ENCODE results near the gene BZW1.
A peak's percentile ranks its signal among the peaks of the same experiment; 100 is the strongest.

The BZW1 gene

DNA sequence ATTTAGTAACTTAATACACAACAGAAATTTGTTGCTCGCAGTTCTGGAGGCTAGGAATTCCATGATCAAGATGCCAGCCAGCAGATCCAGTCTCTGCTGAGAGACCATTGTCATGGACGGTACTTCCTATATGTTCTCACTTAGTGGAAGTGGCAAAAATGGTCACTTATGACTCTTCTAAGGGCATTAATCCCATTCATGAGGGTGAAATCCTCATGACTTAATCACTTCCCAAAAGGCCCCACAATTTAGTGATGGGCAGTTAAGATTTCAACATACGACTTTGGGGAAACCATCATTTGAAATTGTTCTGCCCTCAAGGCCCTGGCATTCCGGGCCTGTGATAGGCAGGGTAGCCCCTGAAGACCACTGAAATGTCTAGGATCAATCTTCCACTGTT lies 23.0 kb downstream of the BZW1 start:
- DNase-seq (ENCODE audit: low read depth in 2 of 2), result no peak

DNA sequence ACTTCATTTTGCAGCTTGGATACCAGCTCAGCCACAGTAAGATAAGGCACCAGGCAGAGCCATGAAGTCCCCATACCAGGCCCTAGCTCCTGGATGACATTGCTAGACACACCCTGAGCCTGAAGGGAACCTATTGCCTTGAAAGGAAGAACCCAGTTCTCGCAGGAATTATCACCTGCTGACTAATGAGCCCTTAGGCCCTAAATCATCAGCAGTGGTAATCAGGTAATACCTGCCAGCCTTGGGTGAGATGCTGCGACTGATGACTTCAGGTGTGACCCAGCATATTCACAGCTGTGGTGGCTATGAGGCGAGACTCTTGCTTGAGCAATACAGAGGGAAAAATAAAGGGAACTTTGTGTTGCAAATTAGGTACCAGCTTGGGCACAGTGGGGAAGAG lies 27.8 kb downstream of the BZW1 start:
- DNase-seq (ENCODE audit: low read depth in 2 of 2), result no peak

DNA sequence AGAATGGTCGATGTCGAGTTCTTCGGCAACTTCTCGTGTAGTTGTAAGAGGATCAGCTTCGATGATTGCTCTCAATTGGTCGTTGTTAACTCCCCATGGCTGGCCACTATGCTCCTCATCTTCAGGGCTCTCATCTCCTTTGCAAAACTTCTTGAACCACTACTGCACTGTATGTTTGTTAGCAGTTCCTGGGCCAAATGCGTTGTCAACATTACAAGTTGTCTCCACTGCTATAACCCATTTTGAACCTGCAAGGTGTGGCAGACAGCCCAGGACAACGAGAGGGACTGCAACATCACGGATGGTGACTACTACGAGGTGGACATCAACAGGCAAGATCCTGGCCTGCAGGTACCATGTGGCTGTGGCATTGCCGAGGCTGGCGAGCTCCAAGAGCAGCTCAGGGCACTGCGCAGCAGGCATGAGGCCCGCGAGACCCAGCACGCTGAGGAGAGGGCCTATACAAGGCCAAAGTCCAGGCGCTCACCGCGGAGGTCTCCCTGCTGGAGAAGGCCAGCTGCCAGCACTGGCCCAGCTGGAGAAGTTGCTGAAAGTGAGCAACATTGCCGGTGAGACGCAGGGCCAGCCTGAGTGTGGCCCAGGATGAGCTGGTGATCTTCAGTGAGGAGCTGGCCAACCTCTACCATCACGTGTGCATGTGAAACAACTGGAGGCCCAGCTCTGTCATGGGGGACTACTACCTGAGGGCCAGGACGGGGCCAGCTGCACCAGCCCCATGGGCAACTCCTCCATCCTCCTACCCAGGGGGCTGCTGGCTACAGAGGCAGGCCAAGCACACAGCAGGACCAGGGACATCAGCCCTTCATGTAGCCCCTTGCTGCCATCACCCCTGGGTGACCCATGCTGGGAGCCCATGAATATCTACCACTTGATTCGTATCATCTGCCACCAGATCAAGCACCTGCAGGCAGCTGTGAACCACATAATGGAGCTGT lies 32.6 kb downstream of the BZW1 start:
- no peak for DNase-seq (ENCODE audit: low read depth in 2 of 2)

DNA sequence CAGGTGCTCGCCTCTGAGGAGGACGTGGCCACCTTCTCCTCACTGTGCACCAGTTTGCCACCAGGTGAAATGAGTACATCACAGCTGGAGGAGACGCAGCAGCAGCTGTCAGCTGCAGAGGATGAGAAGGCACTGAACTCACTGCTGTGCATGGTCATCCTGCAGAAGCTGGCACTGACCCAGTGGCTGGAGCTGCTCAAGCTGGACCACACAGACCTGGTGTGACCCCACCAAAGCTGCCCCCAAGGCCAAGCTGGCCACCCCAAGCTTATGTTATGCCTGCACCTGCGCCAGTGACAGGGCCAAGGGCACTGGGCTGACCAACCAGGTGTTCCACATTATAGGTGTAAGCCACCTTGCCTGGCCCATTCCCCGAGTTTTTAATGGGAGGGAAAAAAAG lies 33.5 kb downstream of the BZW1 start:
- DNase-seq (ENCODE audit: low read depth in 2 of 2), result no peak

DNA sequence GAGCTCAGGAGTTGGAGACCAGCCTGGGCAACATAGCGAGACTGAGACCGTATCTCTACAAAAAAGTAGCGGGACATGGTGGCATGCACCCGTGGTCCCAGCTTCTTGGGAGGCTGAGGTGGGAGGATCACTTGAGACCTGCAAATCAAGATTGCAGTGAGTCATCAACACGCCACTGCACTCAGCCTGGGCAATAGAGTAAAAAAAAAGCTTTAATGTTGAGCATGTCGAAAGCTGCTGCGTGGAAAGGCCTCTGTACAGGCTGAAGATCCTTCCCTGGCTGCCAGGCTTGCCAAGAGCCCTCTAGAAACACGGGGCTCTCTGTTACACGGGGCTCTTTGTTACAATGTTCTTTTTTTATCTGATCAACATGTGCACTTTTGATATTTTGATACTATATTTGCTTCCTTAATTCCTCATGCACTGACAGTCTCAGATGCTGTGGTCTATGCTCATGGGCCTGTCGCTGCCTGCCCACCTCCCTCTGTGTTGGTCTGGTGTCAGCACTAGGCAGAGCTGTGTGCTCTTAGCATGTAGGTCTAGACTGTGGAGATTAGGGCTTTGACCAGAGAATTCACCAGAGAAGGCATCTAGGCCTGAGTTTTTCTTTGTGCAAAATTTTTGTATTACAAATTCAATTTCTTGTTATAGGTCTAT lies 34.1 kb downstream of the BZW1 start:
- DNase-seq (ENCODE audit: low read depth in 2 of 2), result no peak

DNA sequence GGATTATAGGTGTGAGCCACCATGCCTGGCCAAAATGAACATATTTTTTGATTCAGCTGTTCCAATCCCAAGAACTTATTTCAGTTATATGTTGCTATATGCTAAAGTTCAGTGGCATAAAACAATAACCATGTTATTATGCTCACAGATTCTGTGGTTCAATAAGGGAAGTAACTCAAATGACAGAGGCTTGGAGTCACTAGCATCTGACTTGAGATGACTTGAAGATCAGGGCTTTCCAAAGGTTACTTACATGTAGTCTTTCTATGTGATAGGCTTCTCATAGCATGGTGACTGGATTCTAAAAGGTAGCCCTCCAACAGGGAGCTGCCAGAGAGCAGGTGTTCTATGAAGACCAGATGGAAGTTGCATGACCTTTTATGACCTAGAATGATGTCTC lies 35.6 kb downstream of the BZW1 start:
- no peak for DNase-seq (ENCODE audit: low read depth in 2 of 2)

DNA sequence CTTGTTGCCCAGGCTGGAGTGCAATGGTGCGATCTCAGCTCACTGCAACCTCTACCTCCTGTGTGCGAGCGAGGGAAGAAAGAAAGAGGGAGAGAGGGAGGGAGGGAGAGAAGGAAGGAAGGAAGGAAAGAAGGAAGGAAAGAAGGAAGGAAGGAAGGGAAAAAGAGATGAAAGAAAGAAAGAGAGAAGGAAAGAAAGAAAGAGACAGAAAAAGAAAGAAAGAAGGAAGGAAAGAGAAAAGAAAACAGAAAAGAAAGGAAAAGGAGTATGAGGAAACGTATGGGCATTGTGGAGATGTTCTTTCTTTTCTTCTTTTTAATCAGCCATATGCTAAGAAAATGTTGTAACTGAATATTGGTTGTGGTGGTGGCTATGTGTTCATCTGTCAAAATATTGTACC lies 36.2 kb downstream of the BZW1 start:
- no peak for DNase-seq (ENCODE audit: low read depth in 2 of 2)

DNA sequence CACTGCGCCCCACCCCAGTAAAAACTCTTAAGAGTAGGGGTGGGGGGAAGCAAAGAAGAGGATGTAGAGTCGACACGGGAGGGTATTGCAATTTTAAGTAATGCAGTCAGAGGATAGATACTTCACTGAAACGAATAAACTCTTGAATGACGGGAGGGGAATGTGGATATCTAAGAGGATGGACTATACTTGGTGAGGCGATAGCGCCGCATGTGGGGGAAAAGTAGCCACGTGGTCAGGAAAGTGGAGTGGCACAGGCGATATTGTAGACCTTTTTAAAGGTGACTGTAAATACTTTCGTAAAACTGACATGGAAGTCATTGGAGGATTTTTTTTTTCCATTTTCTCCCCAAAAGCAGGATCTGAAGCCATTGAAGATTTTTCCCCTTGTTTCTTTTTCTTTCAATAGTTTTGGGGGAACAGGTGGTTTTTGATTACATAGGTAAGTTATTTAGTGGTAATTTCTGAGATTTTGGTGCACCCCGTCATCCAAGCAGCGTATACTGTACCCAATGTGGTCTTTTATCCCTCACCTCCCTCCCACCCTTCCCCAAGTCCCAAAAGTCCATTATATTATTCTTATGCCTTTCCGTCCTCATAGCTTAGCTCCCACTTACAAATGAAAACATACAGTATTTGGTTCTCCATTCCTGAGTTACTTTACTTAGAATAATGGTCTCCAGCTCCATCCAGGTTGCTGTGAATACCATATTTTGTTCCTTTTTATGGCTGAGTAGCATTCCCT lies 39.0 kb downstream of the BZW1 start:
- no peak for DNase-seq (ENCODE audit: low read depth in 2 of 2)

DNA sequence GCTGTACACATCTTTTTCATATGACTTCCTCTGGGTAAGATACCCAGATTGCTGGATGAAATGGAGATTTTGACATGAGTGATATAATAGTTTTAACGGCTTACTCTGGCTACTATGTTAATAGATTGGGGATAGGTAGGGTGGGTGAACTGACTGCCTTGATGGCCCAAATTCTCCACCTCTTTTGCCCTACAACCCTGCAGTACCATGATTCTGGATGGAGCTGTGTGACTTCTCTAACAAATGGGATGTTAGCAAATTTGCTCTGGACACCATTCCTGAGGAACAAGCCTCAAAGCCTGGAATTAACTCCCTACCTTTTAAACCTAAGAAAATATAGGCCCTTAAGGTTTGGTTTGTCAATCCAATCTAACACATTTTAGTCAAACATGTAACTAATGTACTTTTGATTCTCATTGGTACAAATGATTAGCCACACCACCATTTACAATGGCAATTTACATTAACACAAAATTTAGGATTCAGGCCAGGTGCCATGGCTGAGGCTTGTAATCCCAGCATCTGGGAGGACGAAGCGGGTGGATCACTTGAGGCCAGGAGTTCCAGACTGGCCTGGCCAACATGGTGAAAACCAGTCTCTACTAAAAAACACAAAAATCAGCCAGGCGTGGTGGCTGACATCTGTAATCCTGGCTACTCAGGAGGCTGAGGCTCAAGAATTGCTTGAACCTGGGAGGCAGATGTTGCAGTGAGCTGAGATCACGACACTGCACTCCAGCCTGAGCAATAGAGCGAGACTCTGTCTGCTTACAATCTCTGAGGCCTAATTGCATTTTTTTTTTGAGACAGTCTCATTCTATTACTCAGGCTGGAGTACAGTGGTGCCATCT lies 39.9 kb downstream of the BZW1 start:
- DNase-seq (ENCODE audit: low read depth in 2 of 2), result no peak

DNA sequence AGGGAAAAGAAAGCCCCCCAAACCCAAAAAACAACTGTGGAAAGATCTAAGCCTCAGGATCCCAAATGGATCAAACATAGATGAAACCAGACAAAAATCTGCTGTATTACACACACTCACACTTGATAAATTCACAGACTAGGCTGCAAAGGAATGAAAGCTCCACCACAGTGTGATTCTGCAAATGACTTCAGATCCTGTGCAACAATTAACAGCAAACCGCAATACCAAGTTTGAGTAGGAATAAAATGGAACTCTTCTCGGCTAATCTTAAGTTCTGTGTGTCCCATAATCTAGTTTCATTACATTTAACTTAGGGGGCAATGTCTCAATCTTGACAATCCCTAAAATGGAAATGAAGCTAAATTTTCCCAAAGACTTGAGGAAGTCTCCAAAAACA lies 40.9 kb downstream of the BZW1 start:
- DNase-seq (ENCODE audit: low read depth in 2 of 2), result no peak

DNA sequence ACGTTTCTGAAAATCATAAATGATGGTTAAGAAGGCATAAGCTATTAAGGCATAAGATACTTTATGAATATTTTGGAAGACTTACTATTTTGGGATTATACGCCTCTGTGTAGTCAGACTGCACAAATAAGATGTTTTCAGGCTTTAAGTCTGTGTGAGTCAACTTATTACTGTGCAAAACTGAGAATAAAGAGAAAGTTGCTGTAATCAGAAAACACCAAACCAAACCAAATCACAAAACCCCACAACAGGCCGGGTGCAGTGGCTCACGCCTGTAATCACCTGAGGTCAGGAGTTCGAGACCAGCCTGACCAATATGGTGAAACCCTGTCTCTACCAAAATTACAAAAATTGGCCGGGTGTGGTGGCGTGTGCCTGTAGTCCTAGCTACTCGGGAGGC lies 45.1 kb downstream of the BZW1 start:
- DNase-seq (ENCODE audit: low read depth in 2 of 2), result no peak

DNA sequence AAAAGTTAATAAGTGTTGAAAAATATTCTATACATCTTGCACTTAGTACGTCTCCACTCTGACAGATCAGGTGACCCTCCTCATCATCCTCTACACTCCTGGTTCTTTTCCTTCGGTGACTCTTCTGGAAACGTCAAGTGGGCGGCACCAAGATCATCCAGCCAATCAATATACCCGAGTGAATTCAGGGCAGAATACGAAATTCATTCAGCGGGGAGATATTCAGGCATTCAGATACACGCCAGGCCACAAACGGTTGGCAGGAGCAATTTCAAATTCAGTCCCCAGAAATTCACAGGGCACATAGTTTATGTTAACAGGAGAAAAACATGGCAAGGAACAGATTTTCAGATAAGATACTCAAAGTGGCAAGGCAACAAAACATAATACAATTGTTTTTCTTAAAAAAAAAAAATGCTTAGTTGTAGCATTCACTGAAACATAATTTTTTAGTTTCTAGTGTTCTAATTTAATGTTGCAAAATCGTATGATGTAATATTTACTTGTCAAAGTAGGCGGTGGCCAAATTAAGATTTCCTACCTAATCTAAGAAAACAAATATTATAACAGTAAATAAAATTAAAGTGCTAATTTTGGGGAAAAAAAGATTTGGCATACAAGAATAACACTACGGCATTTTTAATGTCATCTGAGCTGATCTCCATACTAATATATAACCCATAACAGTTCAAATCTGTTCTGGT lies 48.5 kb downstream of the BZW1 start:
- no peak for DNase-seq (ENCODE audit: low read depth in 2 of 2)

DNA sequence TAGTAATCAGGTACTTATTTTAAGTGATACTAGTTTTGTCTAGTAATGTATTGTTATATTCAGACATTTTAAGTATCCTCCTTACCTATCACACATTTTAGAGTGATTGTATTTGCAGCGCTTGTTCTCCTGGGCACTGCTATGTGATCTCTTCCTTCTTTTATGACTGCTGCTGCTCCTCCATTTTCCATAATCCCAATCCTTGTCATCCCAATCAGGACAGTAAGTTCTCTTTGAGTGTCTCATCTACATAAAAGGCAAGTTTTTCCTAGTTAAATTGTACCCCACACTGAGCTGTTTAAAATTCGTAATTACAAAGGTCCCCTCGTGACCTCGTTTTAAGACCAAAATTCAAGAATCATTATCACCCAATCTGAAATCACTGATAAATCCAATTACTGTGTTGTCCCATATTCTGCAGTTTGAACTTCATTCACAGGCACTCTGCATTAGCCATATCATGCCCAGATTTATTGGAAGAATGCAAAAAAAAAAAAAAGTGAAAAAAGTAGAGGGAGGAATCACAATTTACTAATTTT lies 50.0 kb downstream of the BZW1 start:
- DNase-seq (ENCODE audit: low read depth in 2 of 2), result no peak

DNA sequence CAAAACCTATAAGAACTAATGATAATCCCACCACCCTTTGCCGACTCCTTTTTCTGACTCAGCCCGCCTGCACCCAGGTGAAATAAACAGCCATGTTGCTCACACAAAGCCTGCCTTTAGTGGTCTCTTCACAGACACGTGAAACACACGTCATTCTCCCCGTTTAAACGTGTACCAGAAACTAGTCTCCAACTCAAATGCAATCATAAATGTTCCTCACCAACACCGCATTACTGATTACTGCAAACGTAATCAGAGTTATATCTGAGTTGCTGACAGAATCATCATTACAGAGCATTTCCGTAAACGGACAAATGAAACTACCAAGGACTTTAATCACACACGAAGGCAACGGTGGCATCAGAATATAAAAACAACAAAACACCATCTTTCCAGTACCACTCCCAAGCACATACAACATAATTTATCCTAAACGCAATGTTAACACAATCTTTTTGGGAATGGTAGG lies 50.9 kb downstream of the BZW1 start:
- peak in 1 of 2 donors; percentile 24 for DNase-seq (ENCODE audit: low read depth in 2 of 2)

DNA sequence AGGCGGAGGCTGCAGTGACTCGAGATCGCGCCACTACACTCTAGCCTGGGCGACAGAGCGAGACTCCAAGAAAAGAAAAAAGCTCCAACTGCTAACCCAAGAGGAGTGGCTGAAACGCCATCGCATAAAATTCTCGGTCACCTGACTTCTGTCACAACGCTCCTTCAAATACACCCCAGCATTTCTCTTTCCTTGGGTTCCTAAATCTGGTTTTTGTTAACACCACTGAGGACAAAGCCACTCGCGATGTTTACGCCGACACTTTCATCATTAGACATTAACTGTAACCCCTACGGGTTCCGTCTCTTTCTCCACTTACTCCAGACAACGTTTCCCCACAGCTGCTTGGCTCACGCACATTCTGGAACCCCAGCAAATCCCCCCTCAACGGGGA lies 52.1 kb downstream of the BZW1 start:
- no peak for DNase-seq (ENCODE audit: low read depth in 2 of 2)

DNA sequence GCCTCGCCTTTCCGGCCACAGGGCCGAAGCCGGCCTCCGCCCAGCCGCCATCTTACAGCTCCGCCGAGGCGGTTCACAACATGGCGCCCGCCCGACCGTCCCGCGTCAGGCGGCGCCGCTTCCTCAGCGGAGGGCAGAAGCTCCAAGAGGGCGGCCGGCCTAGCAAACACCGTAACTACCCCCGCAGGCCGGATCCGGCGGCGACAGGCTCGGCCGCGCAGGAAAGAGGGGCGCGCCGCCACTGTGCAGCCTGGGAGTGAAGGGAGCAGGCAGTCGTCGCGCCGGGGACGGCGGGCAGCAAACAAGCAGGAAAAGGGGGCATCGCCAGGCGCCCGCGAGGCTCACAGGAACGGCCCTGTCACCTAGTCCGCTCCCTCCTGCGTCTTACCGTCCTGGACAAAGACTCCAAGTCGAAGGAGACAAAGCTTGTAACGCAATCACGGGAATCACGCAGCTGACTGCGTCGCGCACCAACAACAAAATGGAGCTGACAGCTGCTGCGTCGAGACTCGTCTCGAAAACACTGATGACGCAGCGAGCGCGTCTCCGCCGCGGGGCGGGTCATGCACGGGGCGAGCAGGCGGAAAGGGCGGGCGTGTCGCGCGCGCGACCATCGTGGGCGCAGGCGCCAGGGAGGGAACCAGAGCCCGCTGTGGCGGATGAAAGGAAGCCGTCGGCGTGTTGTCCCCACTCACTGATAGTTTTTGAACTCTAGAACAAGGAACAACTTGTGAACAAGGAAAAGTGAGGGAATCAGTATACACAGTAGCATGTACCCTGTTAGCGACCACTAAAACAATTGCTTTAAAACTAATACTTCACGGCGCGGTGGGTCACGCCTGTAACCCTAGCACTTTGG lies 52.7 kb downstream of the BZW1 start, which contains the start of gene CLK1:
Gene CLK1 (minus strand): TSS at position 483 of the 859 bp plus-strand sequence. CDS start 2,796 bp downstream, outside the sequence.
- peak; percentile 94 for DNase-seq (ENCODE audit: low read depth in 2 of 2)

DNA sequence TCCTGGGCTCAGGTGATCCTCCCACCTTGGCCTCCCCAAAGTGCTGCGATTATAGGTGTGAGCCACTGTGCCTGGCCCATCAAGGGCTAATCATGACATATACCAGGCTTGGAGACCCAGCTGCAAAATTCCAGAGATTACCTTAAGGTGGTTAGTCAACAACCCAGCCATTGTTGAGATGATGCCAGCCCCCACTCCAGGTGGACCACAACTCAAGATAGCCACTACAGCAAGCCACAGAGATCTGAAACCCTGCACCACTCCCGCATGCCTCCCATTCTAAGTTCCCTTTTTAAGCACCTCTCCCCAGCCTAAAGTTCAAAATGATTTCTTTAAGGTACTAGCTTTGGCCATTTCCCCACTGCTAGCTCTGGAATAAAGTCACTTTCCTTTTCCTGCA lies 57.3 kb downstream of the BZW1 start:
- DNase-seq (ENCODE audit: low read depth in 2 of 2), result no peak

DNA sequence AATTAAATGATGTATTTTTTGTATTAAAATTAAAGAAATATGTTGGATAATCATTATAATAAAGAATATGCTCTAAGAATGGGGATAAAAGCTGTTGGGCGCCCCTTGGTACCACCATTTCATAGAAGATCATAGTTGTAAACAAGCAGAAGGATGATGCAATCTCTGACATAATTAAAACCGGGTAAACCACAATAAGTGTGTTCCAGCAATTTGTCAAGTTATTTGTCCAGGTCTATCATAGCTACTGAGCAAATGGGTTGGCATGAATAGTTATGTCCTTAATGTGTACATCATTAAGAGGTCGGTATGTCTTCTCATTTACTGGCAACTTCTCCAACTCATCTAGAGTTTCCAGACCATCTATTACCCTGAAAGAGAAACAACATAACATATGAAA lies 59.4 kb downstream of the BZW1 start:
- DNase-seq (ENCODE audit: low read depth in 2 of 2), result no peak

DNA sequence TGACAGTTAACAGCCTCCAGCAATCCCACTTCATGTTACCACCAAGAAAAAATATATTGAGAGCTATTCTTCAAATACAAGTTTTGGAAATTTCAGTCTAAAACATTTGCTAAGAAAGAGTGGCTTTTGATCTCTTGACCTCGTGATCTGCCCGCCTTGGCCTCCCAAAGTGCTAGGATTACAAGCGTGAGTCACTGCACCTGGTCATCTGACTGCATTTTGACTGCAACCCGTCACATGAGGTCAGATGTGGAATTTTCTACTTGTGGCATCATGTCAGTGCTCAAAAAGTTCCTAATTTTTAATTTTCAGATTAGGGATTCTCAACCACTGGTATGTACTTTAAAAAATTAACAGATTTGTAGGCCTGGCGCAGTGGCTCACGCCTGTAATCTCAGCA lies 61.9 kb downstream of the BZW1 start:
- DNase-seq (ENCODE audit: low read depth in 2 of 2), result no peak
